CD14-positive monocyte (primary cell): ENCODE data around the gene ARL11. TPM values are rescaled to one million over a fixed set of nuclear protein-coding genes. Genes with fewer than 3 reads are reported as not detected.
A peak's percentile ranks its signal among the peaks of the same experiment; 100 is the strongest.

ENCODE experiments used
- DNase-seq, 3 donors: peaks; one replicate each; pipeline ENCODE4 v3.0.0-alpha.2; 2011 to 2022
- H2AFZ ChIP-seq: 2 replicates; pipeline ENCODE4 v1.6.0; 2012; ENCODE audit warnings: mild to moderate bottlenecking, low read depth, low read length, inconsistent platforms; ENCODE audit not compliant: insufficient read depth, poor library complexity, severe bottlenecking
- H3K27ac ChIP-seq, 2 donors: 1 replicate in 1 of 2; 2 replicates in 1 of 2; pipeline ENCODE4 v1.5.1; 2012 to 2013; ENCODE audit warnings: low read length in 2 of 2, control low read depth in 1 of 2, inconsistent platforms in 1 of 2, low read depth in 1 of 2, mild to moderate bottlenecking in 1 of 2
- H3K27me3 ChIP-seq, 2 donors: one replicate each; pipeline versions ENCODE4 v1.6.0 to v1.6.1; 2011 to 2013; ENCODE audit warnings: low read length in 2 of 2; ENCODE audit not compliant: control insufficient read depth in 2 of 2, insufficient read depth in 2 of 2
- H3K36me3 ChIP-seq, 2 donors: replicated peaks in 1 of 2; 1 replicate in 1 of 2; 2 replicates in 1 of 2; pipeline versions ENCODE4 v1.5.1 to v1.6.1; 2012 to 2013; ENCODE audit warnings: low read length in 2 of 2, control low read depth in 1 of 2, inconsistent platforms in 1 of 2, mild to moderate bottlenecking in 1 of 2; ENCODE audit not compliant: insufficient read depth in 2 of 2, control insufficient read depth in 1 of 2
- H3K4me1 ChIP-seq, 2 donors: 1 replicate in 1 of 2; 2 replicates in 1 of 2; pipeline versions ENCODE4 v1.5.1 to v1.6.1; 2012 to 2013; ENCODE audit warnings: low read length in 2 of 2, control low read depth in 1 of 2, inconsistent platforms in 1 of 2, mild to moderate bottlenecking in 1 of 2, moderate library complexity in 1 of 2; ENCODE audit not compliant: insufficient read depth in 2 of 2, control insufficient read depth in 1 of 2
- H3K4me2 ChIP-seq: replicated peaks from 2 replicates; pipeline ENCODE3; 2012; ENCODE audit warnings: low read length, moderate library complexity, mild to moderate bottlenecking; ENCODE audit not compliant: poor library complexity, severe bottlenecking; ENCODE audit errors: extremely low read depth
- H3K4me3 ChIP-seq, 3 experiments: fragments of 200-600 bp in 1 of 3; sonication (generic) in 1 of 3; replicated peaks in 1 of 3; 1 replicate in 2 of 3; 2 replicates in 1 of 3; pipeline ENCODE4 v1.5.1; 2011 to 2013; ENCODE audit warnings: low read length in 3 of 3, mild to moderate bottlenecking in 3 of 3, control low read depth in 2 of 3, low read depth in 2 of 3, inconsistent platforms in 1 of 3, moderate library complexity in 1 of 3
- H3K79me2 ChIP-seq: 2 replicates; pipeline ENCODE4 v1.6.0; 2012; ENCODE audit warnings: mild to moderate bottlenecking, control low read depth, inconsistent platforms, low read length, moderate library complexity; ENCODE audit not compliant: insufficient read depth
- H3K9ac ChIP-seq: 2 replicates; pipeline ENCODE4 v1.6.0; 2017; ENCODE audit warnings: low read length, mild to moderate bottlenecking; ENCODE audit not compliant: insufficient read depth, poor library complexity, severe bottlenecking
- H3K9me3 ChIP-seq, 2 donors: replicated peaks in 1 of 2; 1 replicate in 1 of 2; 2 replicates in 1 of 2; pipeline versions ENCODE4 v1.5.1 to v1.6.1; 2012 to 2013; ENCODE audit warnings: low read length in 2 of 2, control low read depth in 1 of 2; ENCODE audit not compliant: control insufficient read depth in 1 of 2, insufficient read depth in 1 of 2
- H4K20me1 ChIP-seq: 2 replicates; pipeline ENCODE4 v1.6.0; 2012; ENCODE audit warnings: mild to moderate bottlenecking, low read length, control low read depth, moderate library complexity; ENCODE audit not compliant: insufficient read depth
- H3K27ac Mint-ChIP-seq, 7 donors: one replicate each; pipeline ENCODE4 v1.8.0; 2020; ENCODE audit warnings: mild to moderate bottlenecking in 7 of 7, mixed read lengths in 7 of 7, moderate library complexity in 6 of 7, inconsistent platforms in 2 of 7
- H3K27me3 Mint-ChIP-seq, 3 donors: one replicate each; pipeline ENCODE4 v1.8.0; 2021 to 2022; ENCODE audit warnings: low read depth in 3 of 3, mild to moderate bottlenecking in 3 of 3, mixed read lengths in 3 of 3, moderate library complexity in 3 of 3, inconsistent platforms in 1 of 3
- H3K36me3 Mint-ChIP-seq, 2 donors: one replicate each; pipeline ENCODE4 v1.8.0; 2020; ENCODE audit warnings: mixed read lengths in 2 of 2, inconsistent platforms in 1 of 2, mild to moderate bottlenecking in 1 of 2
- H3K4me1 Mint-ChIP-seq: one replicate; pipeline ENCODE4 v1.8.0; 2020; ENCODE audit warnings: mild to moderate bottlenecking, mixed read lengths
- H3K4me3 Mint-ChIP-seq, 2 donors: one replicate each; pipeline ENCODE4 v1.8.0; 2020; ENCODE audit warnings: mild to moderate bottlenecking in 2 of 2, mixed read lengths in 2 of 2, moderate library complexity in 1 of 2
- H3K9me3 Mint-ChIP-seq, 7 donors: one replicate each; pipeline ENCODE4 v1.8.0; 2020 to 2022; ENCODE audit warnings: mixed read lengths in 7 of 7, mild to moderate bottlenecking in 6 of 7, moderate library complexity in 6 of 7, inconsistent platforms in 2 of 7
- CTCF ChIP-seq: fragments of 200-600 bp; IDR thresholded peaks from one replicate; pipeline ENCODE4 v1.8.0; 2022; ENCODE audit warnings: antibody characterized with exemption, mild to moderate bottlenecking
- WGBS: methylation state at CpG from one replicate; pipeline ENCODE4 v1.1.5; 2013; ENCODE audit warnings: missing lambda C conversion rate; ENCODE audit not compliant: insufficient coverage; 5-methylcytosine and 5-hydroxymethylcytosine counted together
- intact Hi-C, 2 donors: fragments of 100-400 bp; cut with micrococcal nuclease; formaldehyde crosslinking; loops; one replicate each; pipeline versions ENCODE4 v1.15.0 to v1.15.1; 2023
- polyA plus RNA-seq, 3 donors: library from polyadenylated mRNA; depleted of rRNA in 1 of 3; unstranded in 2 of 3; stranded (reverse) in 1 of 3; fragments of 300-500 nt in 2 of 3; fragments of >200 nt in 1 of 3; fragmentation: Illumina TruSeq in 2 of 3; gene quantifications; 1 replicate in 2 of 3; 2 replicates in 1 of 3; pipeline ENCODE4 v1.2.3, GENCODE V29; 2012 to 2021

Gene ARL11
- polyA plus RNA-seq, 3 donors: 12.8 to 19.2 (median 15.2) TPM

GRCh38 chr13:49681842-49682435, 53.6 kb downstream of the ARL11 start:
- intact Hi-C loops: loop anchor here in 1 of 2 donors (10.0 kb wide), 1 partner anchor 103 kb away; no protein-coding TSS in a partner anchor
- H3K27ac Mint-ChIP-seq: peak overlapping the region in 1 of 7 donors; percentile 7
- no peak for DNase-seq
- TF ChIP-seq CTCF: no peak
- peaks cover 4 to 15% of the 10 kb centered on the region in 2 donors for H3K36me3 Mint-ChIP-seq
- Histone ChIP-seq H3K4me2 (no peak overlapping the region), H3K79me2 (no peaks in the 10 kb centered on the region), H3K4me3 (no peak overlapping the region), H3K27me3 (no peaks in the 10 kb centered on the region), H3K9me3 (no peaks in the 10 kb centered on the region), H4K20me1 (no peaks in the 10 kb centered on the region), H2AFZ (no peak overlapping the region), H3K36me3 (no peaks in the 10 kb centered on the region), H3K9ac (no peak overlapping the region), H3K27ac (no peak overlapping the region), H3K4me1 (no peaks in the 10 kb centered on the region)
- peaks cover 0 to 3% (median 0%) of the 10 kb centered on the region in 7 donors for H3K9me3 Mint-ChIP-seq
- 88% methylated on average over 3 of the region's 4 CpGs for WGBS
- no peaks in the 10 kb centered on the region for H3K27me3 Mint-ChIP-seq
- H3K4me3 Mint-ChIP-seq: no peak overlapping the region
- no peaks in the 10 kb centered on the region for H3K4me1 Mint-ChIP-seq

Other genes starting within 250 kb of the ARL11 start
- 1 to 10 TPM; 1.9 to 5.1 (median 2.7) TPM for gene CAB39L, start 184.4 kb upstream of the ARL11 start, polyA plus RNA-seq
- 1 to 10 TPM; 4.8 to 6.8 (median 6.4) TPM for gene SETDB2, start 184.2 kb upstream of the ARL11 start, polyA plus RNA-seq
- 10 to 100 TPM; 63.4 to 68.8 (median 68.4) TPM for gene PHF11, start 132.6 kb upstream of the ARL11 start, polyA plus RNA-seq
- gene RCBTB1, start 42.9 kb upstream of the ARL11 start, polyA plus RNA-seq: 10 to 100 TPM in 2 of 3 donors, 1 to 10 TPM in 1; 9.8 to 19.4 (median 13.2) TPM
- gene EBPL, start 63.0 kb downstream of the ARL11 start, polyA plus RNA-seq: 10 to 100 TPM; 10.2 to 29.4 (median 27.3) TPM
- 10 to 100 TPM; 11.5 to 15.3 (median 12.8) TPM for gene KPNA3, start 164.2 kb downstream of the ARL11 start, polyA plus RNA-seq